ENCODE results near the gene GTF2IRD1.

GTF2IRD1 gene

DNA sequence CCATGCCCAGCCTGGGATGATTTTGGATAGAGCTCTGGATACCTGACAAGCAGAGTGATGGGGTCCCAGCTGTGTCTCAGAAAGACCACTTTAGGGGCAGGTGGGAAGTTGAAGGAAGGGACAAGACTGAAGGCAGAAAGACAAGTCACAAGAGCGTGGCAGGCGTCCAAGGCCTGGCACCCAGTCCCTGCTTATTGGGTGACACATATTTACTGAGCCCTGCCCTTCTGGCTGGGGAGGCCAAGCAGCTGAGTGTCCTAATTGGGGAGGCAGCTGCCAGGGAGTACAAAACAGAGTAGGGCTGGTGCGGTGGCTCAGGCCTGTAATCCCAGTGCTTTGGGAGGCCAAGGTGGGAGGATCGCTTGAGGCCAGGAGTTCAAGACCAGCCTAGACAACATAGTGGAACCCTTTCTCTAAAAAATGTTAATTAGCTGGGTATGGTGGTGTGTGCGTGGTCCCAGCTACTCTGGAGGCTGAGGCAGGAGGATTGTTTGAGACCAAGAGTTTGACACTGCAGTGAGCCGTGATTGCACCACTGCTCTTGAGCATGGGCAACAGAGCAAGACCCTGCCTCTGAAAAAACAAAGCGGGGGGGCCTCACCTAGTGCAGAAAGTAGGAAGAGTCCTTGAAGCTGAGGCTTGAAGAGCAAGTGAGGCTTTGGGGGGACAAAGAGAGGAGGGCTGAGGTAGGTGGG, 150.8 kb downstream of the GTF2IRD1 start:
- Histone ChIP-seq H3K4me2 (ENCODE audit: low read length) (no peak overlapping the region), H3K27me3 (ENCODE audit: insufficient read depth, low read length) (peaks cover 8% of the 10 kb centered on the region), H3K27ac (ENCODE audit: low read depth, low read length, poor library complexity, severe bottlenecking) (no peak overlapping the region), H3K9me3 (ENCODE audit: low read length) (no peaks in the 10 kb centered on the region), H3K4me3 (ENCODE audit: low read depth, low read length, poor library complexity, severe bottlenecking) (no peak overlapping the region), H3K9me2 (ENCODE audit: low read depth, low read length) (no peaks in the 10 kb centered on the region), H3K36me3 (ENCODE audit: insufficient read depth, low read length) (no peaks in the 10 kb centered on the region), H3F3A (ENCODE audit: insufficient read depth, low read length) (no peaks in the 10 kb centered on the region), H3K4me1 (ENCODE audit: insufficient read depth, low read length, severe bottlenecking) (peaks cover 13% of the 10 kb centered on the region), H4K20me1 (ENCODE audit: insufficient read depth, low read length) (no peaks in the 10 kb centered on the region), H3K79me2 (ENCODE audit: insufficient read depth, low read length) (no peaks in the 10 kb centered on the region), H2AFZ (ENCODE audit: low read length) (no peak overlapping the region), H3K9ac (ENCODE audit: low read length) (no peak overlapping the region)
- no peak for TF ChIP-seq EZH2 (IDR thresholded peaks at IDR 0.05; ENCODE audit: borderline replicate concordance, low read length)
- TF ChIP-seq, protein P1, sequence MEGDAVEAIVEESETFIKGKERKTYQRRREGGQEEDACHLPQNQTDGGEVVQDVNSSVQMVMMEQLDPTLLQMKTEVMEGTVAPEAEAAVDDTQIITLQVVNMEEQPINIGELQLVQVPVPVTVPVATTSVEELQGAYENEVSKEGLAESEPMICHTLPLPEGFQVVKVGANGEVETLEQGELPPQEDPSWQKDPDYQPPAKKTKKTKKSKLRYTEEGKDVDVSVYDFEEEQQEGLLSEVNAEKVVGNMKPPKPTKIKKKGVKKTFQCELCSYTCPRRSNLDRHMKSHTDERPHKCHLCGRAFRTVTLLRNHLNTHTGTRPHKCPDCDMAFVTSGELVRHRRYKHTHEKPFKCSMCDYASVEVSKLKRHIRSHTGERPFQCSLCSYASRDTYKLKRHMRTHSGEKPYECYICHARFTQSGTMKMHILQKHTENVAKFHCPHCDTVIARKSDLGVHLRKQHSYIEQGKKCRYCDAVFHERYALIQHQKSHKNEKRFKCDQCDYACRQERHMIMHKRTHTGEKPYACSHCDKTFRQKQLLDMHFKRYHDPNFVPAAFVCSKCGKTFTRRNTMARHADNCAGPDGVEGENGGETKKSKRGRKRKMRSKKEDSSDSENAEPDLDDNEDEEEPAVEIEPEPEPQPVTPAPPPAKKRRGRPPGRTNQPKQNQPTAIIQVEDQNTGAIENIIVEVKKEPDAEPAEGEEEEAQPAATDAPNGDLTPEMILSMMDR (IDR thresholded peaks at IDR 0.05; ENCODE audit: low read length), result no peak

DNA sequence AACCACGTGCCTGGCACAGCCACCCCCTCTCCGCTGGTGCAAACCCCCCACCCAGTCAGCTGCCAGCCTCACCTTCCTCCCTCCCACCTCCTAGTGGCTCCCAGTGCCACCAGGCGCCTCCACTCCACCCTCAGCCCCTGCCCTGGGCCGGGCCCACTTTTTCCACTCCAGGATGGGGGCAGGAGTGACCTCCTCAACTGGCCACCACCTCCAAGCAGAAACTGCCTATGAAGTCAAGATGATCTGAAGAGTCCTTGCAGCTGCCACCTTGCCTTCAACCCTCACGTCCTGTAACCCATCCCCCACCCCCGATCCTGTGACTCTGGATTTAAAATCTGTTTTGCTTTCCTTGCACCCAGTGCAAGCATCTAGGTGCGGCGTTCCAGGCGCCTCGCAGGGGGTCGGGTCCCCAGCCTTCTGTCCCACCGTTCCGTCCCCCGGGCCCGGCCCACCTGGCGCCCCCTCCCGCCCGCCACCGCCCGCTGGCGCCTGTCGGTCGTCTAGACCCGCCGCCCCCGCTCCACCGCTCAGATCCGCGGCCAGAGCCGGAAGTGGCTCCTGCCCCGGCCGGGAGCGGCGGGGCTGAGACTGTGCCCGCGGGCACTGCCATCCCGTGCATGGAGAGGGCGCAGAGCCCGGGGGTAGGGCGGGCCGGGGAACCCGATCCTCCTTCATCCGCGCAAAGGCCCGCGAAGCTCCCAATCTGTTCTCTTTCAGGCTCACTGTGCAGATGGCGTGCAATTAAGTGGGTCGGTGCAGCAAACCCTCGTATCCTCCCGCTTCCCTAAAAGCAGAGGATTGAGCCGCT, 152.6 kb downstream of the GTF2IRD1 start:
- H3K79me2 ChIP-seq (ENCODE audit: insufficient read depth, low read length), result no peaks in the 10 kb centered on the region
- no peaks in the 10 kb centered on the region for H3K36me3 ChIP-seq (ENCODE audit: insufficient read depth, low read length)
- peak overlapping the region; percentile 36; the same call in 1 of the 2 replicates for H3K9ac ChIP-seq (ENCODE audit: low read length)
- no peaks in the 10 kb centered on the region for H3K9me3 ChIP-seq (ENCODE audit: low read length)
- peaks cover 13% of the 10 kb centered on the region for H3K4me1 ChIP-seq (ENCODE audit: insufficient read depth, low read length, severe bottlenecking)
- H4K20me1 ChIP-seq (ENCODE audit: insufficient read depth, low read length), result no peaks in the 10 kb centered on the region
- H3F3A ChIP-seq (ENCODE audit: insufficient read depth, low read length), result no peaks in the 10 kb centered on the region
- TF ChIP-seq, protein P1 (IDR thresholded peaks at IDR 0.05; ENCODE audit: low read length), result peak; percentile 46
- no peak for TF ChIP-seq EZH2 (IDR thresholded peaks at IDR 0.05; ENCODE audit: borderline replicate concordance, low read length)
- H3K4me2 ChIP-seq (ENCODE audit: low read length), result peak overlapping the region; percentile 68
- no peak overlapping the region; the same call in 1 of the 2 replicates for H2AFZ ChIP-seq (ENCODE audit: low read length)
- no peaks in the 10 kb centered on the region for H3K9me2 ChIP-seq (ENCODE audit: low read depth, low read length)
- H3K4me3 ChIP-seq (ENCODE audit: low read depth, low read length, poor library complexity, severe bottlenecking), result peak overlapping the region; percentile 52
- no peak overlapping the region for H3K27ac ChIP-seq (ENCODE audit: low read depth, low read length, poor library complexity, severe bottlenecking)
- H3K27me3 ChIP-seq (ENCODE audit: insufficient read depth, low read length), result peaks cover 8% of the 10 kb centered on the region

DNA sequence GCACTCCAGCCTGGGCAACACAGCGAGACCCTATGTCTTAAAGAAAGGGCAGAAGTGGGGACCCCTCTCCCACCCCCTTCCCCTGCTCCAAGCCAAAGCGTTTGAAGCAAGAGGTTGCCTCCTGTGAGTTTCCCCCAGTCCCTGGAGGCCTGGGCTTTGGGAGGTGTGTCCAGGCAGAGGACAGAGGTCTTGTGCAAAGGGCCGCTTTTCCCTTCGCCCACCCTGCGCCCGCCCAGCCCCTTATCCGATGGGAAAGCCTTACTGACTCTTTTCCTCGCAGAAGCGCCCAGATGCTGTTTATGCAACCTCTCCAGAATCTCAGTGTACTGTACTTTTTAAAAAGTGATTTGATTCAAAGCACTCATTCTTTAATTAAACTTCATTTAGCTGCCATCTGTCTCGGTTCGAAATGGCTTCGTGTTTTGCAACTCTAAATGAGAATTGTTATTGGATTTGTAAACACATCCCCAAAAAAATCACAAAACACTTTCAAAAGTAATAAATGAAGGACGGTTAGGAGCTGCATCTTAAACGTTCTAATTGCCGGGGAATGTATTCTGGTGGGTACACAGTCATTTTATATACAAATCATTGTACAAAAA, 153.3 kb downstream of the GTF2IRD1 start:
- no peaks in the 10 kb centered on the region for H3K79me2 ChIP-seq (ENCODE audit: insufficient read depth, low read length)
- no peaks in the 10 kb centered on the region for H3K9me3 ChIP-seq (ENCODE audit: low read length)
- H3K27me3 ChIP-seq (ENCODE audit: insufficient read depth, low read length), result peaks cover 8% of the 10 kb centered on the region
- peak overlapping the region; percentile 68 for H3K4me2 ChIP-seq (ENCODE audit: low read length)
- no peaks in the 10 kb centered on the region for H3K9me2 ChIP-seq (ENCODE audit: low read depth, low read length)
- H3F3A ChIP-seq (ENCODE audit: insufficient read depth, low read length), result no peaks in the 10 kb centered on the region
- no peak overlapping the region for H2AFZ ChIP-seq (ENCODE audit: low read length)
- H3K36me3 ChIP-seq (ENCODE audit: insufficient read depth, low read length), result no peaks in the 10 kb centered on the region
- peaks cover 13% of the 10 kb centered on the region for H3K4me1 ChIP-seq (ENCODE audit: insufficient read depth, low read length, severe bottlenecking)
- peak overlapping the region; percentile 36; the same call in 1 of the 2 replicates for H3K9ac ChIP-seq (ENCODE audit: low read length)
- TF ChIP-seq, protein P1 (IDR thresholded peaks at IDR 0.05; ENCODE audit: low read length), result no peak
- TF ChIP-seq EZH2 (IDR thresholded peaks at IDR 0.05; ENCODE audit: borderline replicate concordance, low read length), result no peak
- H3K27ac ChIP-seq (ENCODE audit: low read depth, low read length, poor library complexity, severe bottlenecking), result no peak overlapping the region
- no peaks in the 10 kb centered on the region for H4K20me1 ChIP-seq (ENCODE audit: insufficient read depth, low read length)
- H3K4me3 ChIP-seq (ENCODE audit: low read depth, low read length, poor library complexity, severe bottlenecking), result peak overlapping the region; percentile 52
